DND-41 (cell line): Measurements from ENCODE around the gene TAF9B.

Experiments
- EZH2 ChIP-seq: IDR thresholded peaks from 3 replicates; pipeline ENCODE4 v1.6.1; 2012; ENCODE audit warnings: borderline replicate concordance, low read depth, mild to moderate bottlenecking, moderate library complexity, low read length, inconsistent platforms; ENCODE audit not compliant: severe bottlenecking
- TF ChIP-seq, protein P1 (sequence below): IDR thresholded peaks from 2 replicates; pipeline ENCODE4 v1.5.1; 2012; ENCODE audit warnings: borderline replicate concordance, low read length, moderate library complexity, mild to moderate bottlenecking; ENCODE audit not compliant: poor library complexity, severe bottlenecking; ENCODE audit errors: extremely low read depth

DNA sequence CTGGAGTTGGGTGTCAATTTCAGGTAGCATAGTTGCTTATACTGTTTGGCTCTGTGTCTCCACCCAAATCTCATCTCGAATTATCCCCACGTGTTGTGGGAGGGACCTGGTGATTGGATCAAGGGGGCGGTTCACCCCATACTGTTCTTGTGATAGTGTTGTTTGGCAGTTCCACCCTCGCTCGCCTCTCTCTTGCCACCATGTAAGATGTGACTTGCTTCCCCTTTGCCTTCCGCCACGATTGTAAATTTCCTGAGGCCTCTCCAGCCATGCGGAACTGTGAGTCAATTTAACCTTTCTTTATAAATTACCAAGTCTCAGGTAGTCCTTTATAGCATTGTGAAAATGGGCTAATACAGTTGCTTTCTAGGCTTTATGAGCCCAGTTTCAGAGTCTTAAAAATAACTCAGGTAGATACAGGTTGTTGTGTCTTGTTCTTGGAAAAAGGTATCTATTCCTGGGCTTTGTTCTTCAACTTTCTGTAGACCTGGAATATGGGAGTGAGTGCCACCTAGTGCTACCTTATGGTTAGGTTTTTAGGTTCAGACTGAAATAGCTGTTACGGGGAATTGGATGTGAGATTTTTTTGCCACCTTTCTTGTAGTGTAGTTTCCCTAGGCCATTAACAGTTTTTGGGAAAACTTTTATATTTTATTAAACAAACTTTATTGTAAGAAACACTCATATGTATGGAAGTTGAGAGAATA is 19.8 kb downstream of the TAF9B start:
- no peak for TF ChIP-seq EZH2
- TF ChIP-seq, protein P1, sequence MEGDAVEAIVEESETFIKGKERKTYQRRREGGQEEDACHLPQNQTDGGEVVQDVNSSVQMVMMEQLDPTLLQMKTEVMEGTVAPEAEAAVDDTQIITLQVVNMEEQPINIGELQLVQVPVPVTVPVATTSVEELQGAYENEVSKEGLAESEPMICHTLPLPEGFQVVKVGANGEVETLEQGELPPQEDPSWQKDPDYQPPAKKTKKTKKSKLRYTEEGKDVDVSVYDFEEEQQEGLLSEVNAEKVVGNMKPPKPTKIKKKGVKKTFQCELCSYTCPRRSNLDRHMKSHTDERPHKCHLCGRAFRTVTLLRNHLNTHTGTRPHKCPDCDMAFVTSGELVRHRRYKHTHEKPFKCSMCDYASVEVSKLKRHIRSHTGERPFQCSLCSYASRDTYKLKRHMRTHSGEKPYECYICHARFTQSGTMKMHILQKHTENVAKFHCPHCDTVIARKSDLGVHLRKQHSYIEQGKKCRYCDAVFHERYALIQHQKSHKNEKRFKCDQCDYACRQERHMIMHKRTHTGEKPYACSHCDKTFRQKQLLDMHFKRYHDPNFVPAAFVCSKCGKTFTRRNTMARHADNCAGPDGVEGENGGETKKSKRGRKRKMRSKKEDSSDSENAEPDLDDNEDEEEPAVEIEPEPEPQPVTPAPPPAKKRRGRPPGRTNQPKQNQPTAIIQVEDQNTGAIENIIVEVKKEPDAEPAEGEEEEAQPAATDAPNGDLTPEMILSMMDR: peak; percentile 49
